K562 (cell line): Measurements from ENCODE around the gene BLZF1. TPM values are rescaled to one million over a fixed set of nuclear protein-coding genes. Genes with fewer than 3 reads are reported as not detected.

Experiments
- ARNT ChIP-seq, 2 experiments: fragments of 450-650 bp; IDR thresholded peaks; 2 replicates each; pipeline ENCODE4 v1.6.1; 2016; ENCODE audit warnings: mild to moderate bottlenecking in 1 of 2
- ATF1 ChIP-seq, 2 experiments: fragments of 450-650 bp in 1 of 2; IDR thresholded peaks; 2 replicates each; pipeline ENCODE4 v1.6.1; 2016; ENCODE audit warnings: missing compliant biosample characterization in 1 of 2, missing genetic modification characterization in 1 of 2
- CHD2 ChIP-seq: IDR thresholded peaks from 2 replicates; pipeline ENCODE4 v1.6.1; 2011; ENCODE audit warnings: low read depth, low read length
- CREB1 ChIP-seq, 2 experiments: sonication (generic) in 1 of 2; formaldehyde crosslinking in 1 of 2; IDR thresholded peaks; 2 replicates each; pipeline versions ENCODE4 v1.6.1 to v1.8.0; 2012 to 2022; ENCODE audit warnings: inconsistent platforms in 1 of 2, mild to moderate bottlenecking in 1 of 2, missing genetic modification reagents in 1 of 2, moderate library complexity in 1 of 2
- CUX1 ChIP-seq: fragments of 200-800 bp; sonication (Bioruptor generic); IDR thresholded peaks from 2 replicates; pipeline ENCODE4 v1.6.1; 2016; ENCODE audit warnings: missing genetic modification characterization, missing compliant biosample characterization
- EHMT2 ChIP-seq: fragments of 450-650 bp; IDR thresholded peaks from 2 replicates; pipeline ENCODE4 v1.6.1; 2018; ENCODE audit warnings: antibody characterized with exemption
- HLTF ChIP-seq: fragments of 450-650 bp; IDR thresholded peaks from 2 replicates; pipeline ENCODE4 v1.6.1; 2016
- IFI16 ChIP-seq: fragments of 250-450 bp; sonication (Bioruptor Pico); IDR thresholded peaks from 2 replicates; pipeline ENCODE4 v2.1.2; 2022; ENCODE audit warnings: mild to moderate bottlenecking, inconsistent platforms
- MEF2A ChIP-seq: IDR thresholded peaks from 2 replicates; pipeline ENCODE4 v1.6.1; 2011; ENCODE audit warnings: low read depth, mild to moderate bottlenecking, low read length, moderate library complexity; ENCODE audit not compliant: control insufficient read depth
- NCOA2 ChIP-seq, 2 experiments: fragments of 450-650 bp; IDR thresholded peaks; 2 replicates each; pipeline ENCODE4 v1.6.1; 2018; ENCODE audit warnings: mild to moderate bottlenecking in 2 of 2, moderate library complexity in 1 of 2; ENCODE audit not compliant: partially characterized antibody in 2 of 2
- PREB ChIP-seq: sonication (generic); formaldehyde crosslinking; IDR thresholded peaks from 2 replicates; pipeline ENCODE4 v1.8.1; 2023; ENCODE audit warnings: mild to moderate bottlenecking, missing genetic modification reagents
- RBM39 ChIP-seq: fragments of 200-400 bp; formaldehyde crosslinking; optimal IDR thresholded peaks from 2 replicates; pipeline ENCODE3; 2018; ENCODE audit warnings: low read depth, low read length
- TAF15 ChIP-seq: fragments of 200-400 bp; formaldehyde crosslinking; IDR thresholded peaks from 2 replicates; pipeline ENCODE4 v1.6.1; 2017; ENCODE audit warnings: mild to moderate bottlenecking, low read depth, low read length, moderate library complexity
- USF2 ChIP-seq: sonication (generic); formaldehyde crosslinking; IDR thresholded peaks from 2 replicates; pipeline ENCODE4 v1.5.0; 2020; ENCODE audit warnings: missing genetic modification reagents
- XRCC3 ChIP-seq: fragments of 450-650 bp; IDR thresholded peaks from 2 replicates; pipeline ENCODE4 v1.6.1; 2017; ENCODE audit warnings: mild to moderate bottlenecking, moderate library complexity
- ZBTB12 ChIP-seq: fragments of 250-450 bp; sonication (Bioruptor Pico); IDR thresholded peaks from 2 replicates; pipeline ENCODE4 v1.4.0; 2020
- ZKSCAN3 ChIP-seq: fragments of 250-450 bp; sonication (Bioruptor Pico); IDR thresholded peaks from 2 replicates; pipeline ENCODE4 v1.4.0; 2020
- ZNF143 ChIP-seq: sonication (generic); formaldehyde crosslinking; IDR thresholded peaks from 2 replicates; pipeline ENCODE4 v1.9.0; 2022; ENCODE audit warnings: mild to moderate bottlenecking, missing genetic modification reagents
- ZNF408 ChIP-seq: fragments of 250-450 bp; sonication (Bioruptor Pico); IDR thresholded peaks from 2 replicates; pipeline ENCODE4 v1.4.0; 2020; ENCODE audit warnings: low read depth, mild to moderate bottlenecking, moderate library complexity
- ZNF780A ChIP-seq: fragments of 250-450 bp; sonication (Bioruptor Pico); IDR thresholded peaks from 2 replicates; pipeline ENCODE4 v1.5.0; 2021; ENCODE audit warnings: mild to moderate bottlenecking
- ZNF785 ChIP-seq: fragments of 250-450 bp; sonication (Bioruptor Pico); IDR thresholded peaks from 2 replicates; pipeline ENCODE4 v1.4.0; 2020; ENCODE audit warnings: mild to moderate bottlenecking
- polyA plus RNA-seq, 8 experiments: library from polyadenylated mRNA; depleted of rRNA in 4 of 8; stranded (reverse) in 5 of 8; unstranded in 3 of 8; fragments of >200 nt; fragmentation: Nextera tagmentation in 2 of 8; fragmentation: Illumina TruSeq in 1 of 8; extraction: Ambion mirVana in 2 of 8; extraction: Trizol in 1 of 8; gene quantifications; 2 replicates each; pipeline versions ENCODE4 v1.2.1 to v1.2.3, GENCODE V29; 2011 to 2014; ENCODE audit warnings: inconsistent platforms in 1 of 8, missing spikeins in 1 of 8
- total RNA-seq, 7 experiments: library from RNA; depleted of rRNA in 6 of 7; stranded (reverse); fragments of >200 nt in 6 of 7; fragmentation: Illumina TruSeq in 2 of 7; extraction: Trizol in 2 of 7; gene quantifications; 2 replicates each; pipeline versions ENCODE4 v1.2.1 to v1.2.3, GENCODE V29; 2011 to 2021; ENCODE audit warnings: low replicate concordance in 1 of 7

The BLZF1 gene
- total and polyA plus RNA-seq, 9 of the 15 experiments (the other 6 are each of a cell fraction or from before 2014, with no cell fraction given), result 20.5 to 32.8 (median 25.3) TPM

GRCh38 chr1:169368406-169368769, 393 bp downstream of the BLZF1 start (continued):
- TF ChIP-seq TAF15, result no peak
- TF ChIP-seq USF2 (CRISPR knock-in tag), result no peak
- no peak for TF ChIP-seq EHMT2
- TF ChIP-seq ZNF143 (CRISPR knock-in tag), result no peak
- TF ChIP-seq PREB (CRISPR knock-in tag), result 0 out of 2 replicates have a peak, but pooled peaks have one; percentile 28
- no peak for TF ChIP-seq CUX1 (CRISPR knock-in tag)
- TF ChIP-seq ATF1 (CRISPR knock-in tag; IDR thresholded peaks at IDR 0.05), result no peak
- no peak for TF ChIP-seq ATF1 (tag; IDR thresholded peaks at IDR 0.05)
- TF ChIP-seq ZNF408 (CRISPR knock-in tag), result no peak
- no peak for TF ChIP-seq CHD2
- no peak for TF ChIP-seq NCOA2 (IDR thresholded peaks at IDR 0.05; ENCODE audit: partially characterized antibody in 2 of 2)
- TF ChIP-seq ZKSCAN3 (CRISPR knock-in tag), result no peak
- TF ChIP-seq HLTF, result no peak
- TF ChIP-seq XRCC3, result no peak
- no peak for TF ChIP-seq IFI16 (CRISPR knock-in tag)
- no peak for TF ChIP-seq CREB1 (IDR thresholded peaks at IDR 0.05)
- TF ChIP-seq CREB1 (CRISPR knock-in tag; IDR thresholded peaks at IDR 0.05), result 0 out of 2 replicates have a peak, but pooled peaks have one; percentile 10
- no peak for TF ChIP-seq ZNF785 (CRISPR knock-in tag)
- TF ChIP-seq MEF2A, result no peak
- no peak for TF ChIP-seq RBM39
- TF ChIP-seq ARNT (IDR thresholded peaks at IDR 0.05), result no peak
- no peak for TF ChIP-seq ZBTB12 (CRISPR knock-in tag)
- no peak for TF ChIP-seq ZNF780A
